DOHH2 (cell line): ENCODE data around the gene CTTNBP2NL.

ENCODE experiments used
- H3F3A ChIP-seq: fragments of 200-600 bp; sonication (generic), shearing (Covaris generic); 2 replicates; pipeline ENCODE4 v1.6.0; 2016; ENCODE audit warnings: antibody characterized with exemption, mild to moderate bottlenecking; ENCODE audit not compliant: control insufficient read depth, insufficient read depth
- H3K27ac ChIP-seq: fragments of 200-600 bp; sonication (generic); 2 replicates; pipeline ENCODE4 v1.5.1; 2014; ENCODE audit warnings: low read depth, mild to moderate bottlenecking, low read length, moderate library complexity
- H3K27me3 ChIP-seq: fragments of 200-600 bp; sonication (generic); 2 replicates; pipeline ENCODE4 v1.6.1; 2014; ENCODE audit warnings: mild to moderate bottlenecking, low read length, mixed read lengths; ENCODE audit not compliant: control insufficient read depth
- H3K36me3 ChIP-seq: fragments of 200-600 bp; sonication (generic); 2 replicates; pipeline ENCODE4 v1.6.1; 2014; ENCODE audit warnings: mild to moderate bottlenecking, low read length, moderate library complexity, mixed read lengths; ENCODE audit not compliant: control insufficient read depth
- H3K4me1 ChIP-seq: fragments of 200-600 bp; sonication (generic); 2 replicates; pipeline ENCODE4 v1.6.1; 2014; ENCODE audit warnings: mild to moderate bottlenecking, low read length, mixed read lengths; ENCODE audit not compliant: control insufficient read depth
- H3K4me2 ChIP-seq: fragments of 200-600 bp; sonication (generic); 2 replicates; pipeline ENCODE4 v1.6.0; 2014; ENCODE audit warnings: mild to moderate bottlenecking, low read length, moderate library complexity
- H3K4me3 ChIP-seq: fragments of 200-600 bp; sonication (generic); 2 replicates; pipeline ENCODE4 v1.5.1; 2014; ENCODE audit warnings: mild to moderate bottlenecking, low read length, mixed read lengths
- H3K79me2 ChIP-seq: fragments of 200-600 bp; sonication (generic); 2 replicates; pipeline ENCODE4 v1.6.1; 2014; ENCODE audit warnings: mild to moderate bottlenecking, low read length, mixed read lengths; ENCODE audit not compliant: control insufficient read depth
- H3K9me2 ChIP-seq: fragments of 200-600 bp; sonication (generic); replicated peaks from 2 replicates; pipeline ENCODE4 v1.6.1; 2014; ENCODE audit warnings: mild to moderate bottlenecking, low read length, mixed read lengths; ENCODE audit not compliant: control insufficient read depth
- H3K9me3 ChIP-seq: fragments of 200-600 bp; sonication (generic); 2 replicates; pipeline ENCODE4 v1.6.1; 2014; ENCODE audit warnings: antibody characterized with exemption, low read length, mixed read lengths; ENCODE audit not compliant: control insufficient read depth, insufficient read depth
- H4K20me1 ChIP-seq: fragments of 200-600 bp; sonication (generic); 2 replicates; pipeline ENCODE4 v1.6.0; 2014; ENCODE audit warnings: low read depth, mild to moderate bottlenecking, antibody characterized with exemption, low read length, moderate library complexity; ENCODE audit not compliant: control insufficient read depth, insufficient read depth
- EZH2phosphoT487 ChIP-seq: fragments of 200-600 bp; sonication (generic); IDR thresholded peaks from 2 replicates; pipeline ENCODE4 v1.6.1; 2017; ENCODE audit warnings: borderline replicate concordance, mild to moderate bottlenecking, antibody characterized with exemption, low read length, moderate library complexity, mixed read lengths
- TF ChIP-seq, protein P1 (sequence below): fragments of 200-600 bp; sonication (generic); IDR thresholded peaks from one replicate; pipeline ENCODE4 v1.5.1; 2014; ENCODE audit warnings: antibody characterized with exemption, mild to moderate bottlenecking, low read depth, low read length; ENCODE audit not compliant: poor library complexity, severe bottlenecking

The CTTNBP2NL gene

GRCh38 chr1:112470966-112471365 lies 75.0 kb downstream of the CTTNBP2NL start:
- H4K20me1 ChIP-seq: no peaks in the 10 kb centered on the region
- no peak for TF ChIP-seq EZH2phosphoT487
- TF ChIP-seq, protein P1, sequence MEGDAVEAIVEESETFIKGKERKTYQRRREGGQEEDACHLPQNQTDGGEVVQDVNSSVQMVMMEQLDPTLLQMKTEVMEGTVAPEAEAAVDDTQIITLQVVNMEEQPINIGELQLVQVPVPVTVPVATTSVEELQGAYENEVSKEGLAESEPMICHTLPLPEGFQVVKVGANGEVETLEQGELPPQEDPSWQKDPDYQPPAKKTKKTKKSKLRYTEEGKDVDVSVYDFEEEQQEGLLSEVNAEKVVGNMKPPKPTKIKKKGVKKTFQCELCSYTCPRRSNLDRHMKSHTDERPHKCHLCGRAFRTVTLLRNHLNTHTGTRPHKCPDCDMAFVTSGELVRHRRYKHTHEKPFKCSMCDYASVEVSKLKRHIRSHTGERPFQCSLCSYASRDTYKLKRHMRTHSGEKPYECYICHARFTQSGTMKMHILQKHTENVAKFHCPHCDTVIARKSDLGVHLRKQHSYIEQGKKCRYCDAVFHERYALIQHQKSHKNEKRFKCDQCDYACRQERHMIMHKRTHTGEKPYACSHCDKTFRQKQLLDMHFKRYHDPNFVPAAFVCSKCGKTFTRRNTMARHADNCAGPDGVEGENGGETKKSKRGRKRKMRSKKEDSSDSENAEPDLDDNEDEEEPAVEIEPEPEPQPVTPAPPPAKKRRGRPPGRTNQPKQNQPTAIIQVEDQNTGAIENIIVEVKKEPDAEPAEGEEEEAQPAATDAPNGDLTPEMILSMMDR: no peak
- H3F3A ChIP-seq: peaks cover 6% of the 10 kb centered on the region; the same call in 1 of the 2 replicates

DNA sequence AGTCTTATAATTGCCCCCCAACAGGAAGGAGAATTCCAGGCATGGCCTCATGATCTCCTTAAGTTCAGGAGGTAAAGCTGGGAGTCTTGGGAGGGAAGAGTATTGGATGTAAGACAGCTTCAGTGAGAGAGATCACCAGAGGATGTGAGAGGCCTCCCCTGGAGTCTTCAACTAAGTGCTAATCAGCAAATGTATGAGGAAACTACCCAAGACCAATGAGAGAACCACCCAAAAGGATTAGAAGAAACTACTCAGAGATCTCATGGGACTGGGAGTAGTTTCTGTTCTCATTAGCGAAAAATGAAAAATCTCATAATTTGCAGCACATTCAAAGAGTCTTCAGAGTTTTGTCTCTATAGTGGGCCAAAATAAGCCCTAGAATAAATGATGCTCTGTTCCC lies 76.1 kb downstream of the CTTNBP2NL start:
- Histone ChIP-seq H3K79me2 (no peaks in the 10 kb centered on the region), H3K27me3 (peaks cover 13% of the 10 kb centered on the region), H3K4me1 (peaks cover 2% of the 10 kb centered on the region), H3K4me3 (no peak overlapping the region), H3K9me3 (peaks cover 6% of the 10 kb centered on the region), H3K36me3 (no peaks in the 10 kb centered on the region), H3F3A (no peaks in the 10 kb centered on the region), H3K27ac (no peak overlapping the region), H4K20me1 (no peaks in the 10 kb centered on the region), H3K4me2 (no peak overlapping the region), H3K9me2 (no peaks in the 10 kb centered on the region)
- TF ChIP-seq, protein P1: no peak
- TF ChIP-seq EZH2phosphoT487: no peak

More at GRCh38 chr1:112470966-112471365, 75.0 kb downstream of the CTTNBP2NL start:
- Histone ChIP-seq H3K9me2 (no peaks in the 10 kb centered on the region), H3K4me1 (peaks cover 14% of the 10 kb centered on the region), H3K4me3 (no peak overlapping the region), H3K27me3 (peaks cover 13% of the 10 kb centered on the region), H3K9me3 (no peaks in the 10 kb centered on the region), H3K4me2 (no peak overlapping the region), H3K79me2 (no peaks in the 10 kb centered on the region), H3K36me3 (no peaks in the 10 kb centered on the region), H3K27ac (no peak overlapping the region)

GRCh38 chr1:112477550-112477949 lies 81.5 kb downstream of the CTTNBP2NL start:
- no peaks in the 10 kb centered on the region for H3F3A ChIP-seq
- no peaks in the 10 kb centered on the region for H3K79me2 ChIP-seq
- TF ChIP-seq EZH2phosphoT487: no peak
- TF ChIP-seq, protein P1: no peak
- H3K4me2 ChIP-seq: no peak overlapping the region
- H4K20me1 ChIP-seq: no peaks in the 10 kb centered on the region
- no peaks in the 10 kb centered on the region for H3K4me1 ChIP-seq
- peaks cover 10% of the 10 kb centered on the region for H3K9me3 ChIP-seq
- no peak overlapping the region for H3K27ac ChIP-seq
- H3K9me2 ChIP-seq: no peaks in the 10 kb centered on the region
- peaks cover 6% of the 10 kb centered on the region for H3K27me3 ChIP-seq
- no peak overlapping the region for H3K4me3 ChIP-seq
- no peaks in the 10 kb centered on the region for H3K36me3 ChIP-seq
